Nephron progenitor cell (in vitro differentiated cells): ENCODE results near the gene LPCAT4.
"Not testable (repeated sequence)": the region's sequence is repeated elsewhere in the genome, so short reads cannot be mapped to it uniquely, and the experiment has no call there.

Source experiments
- DNase-seq: peaks from one replicate; pipeline ENCODE4 v3.0.0; 2021
- H3K27ac Mint-ChIP-seq: 2 replicates; pipeline ENCODE4 v1.8.0; 2021; ENCODE audit warnings: mild to moderate bottlenecking, moderate library complexity, mixed read lengths
- H3K27me3 Mint-ChIP-seq: 2 replicates; pipeline ENCODE4 v1.8.0; 2021; ENCODE audit warnings: mild to moderate bottlenecking, low read depth, mixed read lengths; ENCODE audit not compliant: poor library complexity
- H3K36me3 Mint-ChIP-seq: 2 replicates; pipeline ENCODE4 v1.8.0; 2021; ENCODE audit warnings: low read depth, mixed read lengths
- H3K4me1 Mint-ChIP-seq: 2 replicates; pipeline ENCODE4 v1.8.0; 2021; ENCODE audit warnings: mixed read lengths
- H3K4me3 Mint-ChIP-seq: 2 replicates; pipeline ENCODE4 v1.8.0; 2021; ENCODE audit warnings: mild to moderate bottlenecking, moderate library complexity, mixed read lengths
- H3K9me3 Mint-ChIP-seq: 2 replicates; pipeline ENCODE4 v1.8.0; 2021; ENCODE audit warnings: mild to moderate bottlenecking, moderate library complexity, mixed read lengths
- TF ChIP-seq, protein P1 (sequence below): fragments of 200-600 bp; sonication (generic); IDR thresholded peaks from 2 replicates; pipeline ENCODE4 v1.5.0; 2021; ENCODE audit warnings: antibody characterized with exemption

The LPCAT4 gene

DNA sequence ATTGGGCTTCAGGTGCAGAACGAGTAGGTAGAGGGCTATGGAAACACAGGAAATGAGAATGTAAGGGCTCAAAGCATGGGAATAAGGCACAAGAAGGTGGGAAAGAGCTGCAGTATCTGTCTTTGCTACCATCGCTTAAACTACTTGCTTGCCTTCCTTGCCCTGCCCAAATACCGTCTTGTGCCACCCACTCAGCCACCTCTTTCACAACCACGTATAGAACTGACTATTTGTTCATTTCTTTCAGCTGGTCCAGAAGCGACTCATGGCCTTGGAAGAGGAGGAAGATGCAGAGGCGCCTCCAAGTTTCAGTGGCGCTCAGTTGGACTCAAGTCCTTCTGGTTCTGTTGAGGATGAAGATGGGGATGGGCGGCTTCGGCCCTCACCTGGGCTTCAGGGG is 11.8 kb downstream of the LPCAT4 start:
- Mint-ChIP-seq H3K27me3 (peaks cover 3% of the 10 kb centered on the region), H3K4me1 (peaks cover 8% of the 10 kb centered on the region), H3K36me3 (peaks cover 36% of the 10 kb centered on the region), H3K4me3 (no peak overlapping the region), H3K27ac (no peak overlapping the region), H3K9me3 (no peaks in the 10 kb centered on the region)
- TF ChIP-seq, protein P1, sequence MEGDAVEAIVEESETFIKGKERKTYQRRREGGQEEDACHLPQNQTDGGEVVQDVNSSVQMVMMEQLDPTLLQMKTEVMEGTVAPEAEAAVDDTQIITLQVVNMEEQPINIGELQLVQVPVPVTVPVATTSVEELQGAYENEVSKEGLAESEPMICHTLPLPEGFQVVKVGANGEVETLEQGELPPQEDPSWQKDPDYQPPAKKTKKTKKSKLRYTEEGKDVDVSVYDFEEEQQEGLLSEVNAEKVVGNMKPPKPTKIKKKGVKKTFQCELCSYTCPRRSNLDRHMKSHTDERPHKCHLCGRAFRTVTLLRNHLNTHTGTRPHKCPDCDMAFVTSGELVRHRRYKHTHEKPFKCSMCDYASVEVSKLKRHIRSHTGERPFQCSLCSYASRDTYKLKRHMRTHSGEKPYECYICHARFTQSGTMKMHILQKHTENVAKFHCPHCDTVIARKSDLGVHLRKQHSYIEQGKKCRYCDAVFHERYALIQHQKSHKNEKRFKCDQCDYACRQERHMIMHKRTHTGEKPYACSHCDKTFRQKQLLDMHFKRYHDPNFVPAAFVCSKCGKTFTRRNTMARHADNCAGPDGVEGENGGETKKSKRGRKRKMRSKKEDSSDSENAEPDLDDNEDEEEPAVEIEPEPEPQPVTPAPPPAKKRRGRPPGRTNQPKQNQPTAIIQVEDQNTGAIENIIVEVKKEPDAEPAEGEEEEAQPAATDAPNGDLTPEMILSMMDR = no peak
- no peak for DNase-seq

DNA sequence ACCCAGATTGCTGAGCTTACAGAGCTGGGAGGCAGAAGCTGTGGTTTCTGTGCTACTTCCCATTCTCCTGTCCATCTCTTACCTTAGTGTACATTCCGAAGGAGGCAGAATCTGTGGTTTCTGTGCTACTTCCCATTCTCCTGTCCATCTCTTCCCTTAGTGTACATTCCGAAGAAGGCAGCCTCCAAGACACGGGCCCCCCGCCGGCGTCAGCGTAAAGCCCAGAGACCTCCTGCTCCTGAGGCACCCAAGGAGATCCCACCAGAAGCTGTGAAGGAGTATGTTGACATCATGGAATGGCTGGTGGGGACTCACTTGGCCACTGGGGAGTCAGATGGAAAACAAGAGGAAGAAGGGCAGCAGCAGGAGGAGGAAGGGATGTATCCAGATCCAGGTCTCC is 12.7 kb downstream of the LPCAT4 start:
- H3K27ac Mint-ChIP-seq = no peak overlapping the region
- no peak overlapping the region for H3K4me3 Mint-ChIP-seq
- peaks cover 12% of the 10 kb centered on the region for H3K4me1 Mint-ChIP-seq
- H3K9me3 Mint-ChIP-seq = no peaks in the 10 kb centered on the region
- DNase-seq = no peak
- H3K27me3 Mint-ChIP-seq = peaks cover 3% of the 10 kb centered on the region
- peaks cover 35% of the 10 kb centered on the region for H3K36me3 Mint-ChIP-seq
- TF ChIP-seq, protein P1 = no peak

DNA sequence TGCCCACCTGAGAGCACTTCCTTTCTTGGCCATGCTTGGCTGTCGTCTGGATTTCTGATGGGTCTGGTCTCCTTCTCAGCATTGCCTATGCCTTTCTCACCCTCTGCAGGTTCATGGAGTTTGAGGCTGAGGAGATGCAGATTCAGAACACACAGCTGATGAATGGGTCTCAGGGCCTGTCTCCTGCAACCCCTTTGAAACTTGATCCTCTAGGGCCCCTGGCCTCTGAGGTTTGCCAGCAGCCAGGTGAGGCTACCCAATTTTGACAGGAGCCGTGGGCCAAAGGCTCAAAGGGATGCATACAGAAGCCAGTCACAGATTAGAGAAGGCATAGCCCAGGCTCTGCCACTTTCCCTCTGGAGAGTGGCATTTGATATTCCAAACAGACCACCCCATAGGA is 13.4 kb downstream of the LPCAT4 start:
- H3K4me1 Mint-ChIP-seq = peaks cover 12% of the 10 kb centered on the region
- no peaks in the 10 kb centered on the region for H3K27me3 Mint-ChIP-seq
- no peaks in the 10 kb centered on the region for H3K9me3 Mint-ChIP-seq
- no peak for DNase-seq
- H3K4me3 Mint-ChIP-seq = no peak overlapping the region
- TF ChIP-seq, protein P1 = no peak
- H3K36me3 Mint-ChIP-seq = peaks cover 29% of the 10 kb centered on the region
- peak overlapping the region; percentile 71 for H3K27ac Mint-ChIP-seq

DNA sequence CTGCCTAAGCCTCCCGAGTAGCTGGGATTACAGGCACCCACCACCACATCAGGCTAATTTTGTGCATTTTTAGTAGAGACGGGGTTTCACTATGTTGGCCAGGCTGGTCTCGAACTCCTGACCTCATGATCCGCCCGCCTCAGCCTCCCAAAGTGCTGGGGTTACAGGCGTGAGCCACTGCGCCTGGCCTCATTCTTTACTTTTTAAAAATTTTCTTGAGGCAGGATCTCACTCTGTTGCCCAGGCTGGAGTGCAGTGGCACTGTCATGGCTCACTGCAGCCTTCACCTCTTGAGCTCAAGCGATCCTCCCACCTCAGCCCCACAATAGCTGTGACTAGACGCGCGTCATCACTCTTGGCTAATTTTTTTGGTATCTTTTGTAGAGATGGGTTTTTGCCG is 14.0 kb downstream of the LPCAT4 start:
- Mint-ChIP-seq H3K36me3 (peaks cover 25% of the 10 kb centered on the region), H3K4me1 (peaks cover 12% of the 10 kb centered on the region), H3K27ac (peak overlapping the region; percentile 71)
- not testable (repeated sequence) for H3K27me3 Mint-ChIP-seq, H3K4me3 Mint-ChIP-seq, H3K9me3 Mint-ChIP-seq, DNase-seq

DNA sequence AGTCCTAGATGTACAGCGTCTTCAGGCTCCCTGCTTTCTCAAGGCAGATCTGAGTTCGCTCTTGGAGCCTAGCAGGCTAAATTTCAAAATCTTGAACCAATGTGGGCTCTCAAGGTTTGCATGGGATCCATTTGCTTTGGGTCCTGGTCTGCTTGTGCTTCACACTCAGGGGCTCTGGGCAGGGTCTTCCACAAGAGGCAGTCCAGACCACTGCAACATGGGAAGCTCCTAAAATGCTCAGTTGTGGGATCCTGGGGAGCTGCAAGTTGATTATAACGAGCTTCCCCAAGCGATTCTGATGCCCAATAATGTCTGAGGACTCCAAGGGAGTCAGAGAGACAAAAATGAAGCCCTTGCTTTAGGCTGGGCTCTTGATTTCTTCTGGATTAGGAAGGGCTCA is 17.2 kb downstream of the LPCAT4 start:
- Mint-ChIP-seq H3K9me3 (no peaks in the 10 kb centered on the region), H3K27me3 (peaks cover 5% of the 10 kb centered on the region), H3K4me3 (no peak overlapping the region), H3K27ac (no peak overlapping the region), H3K36me3 (peaks cover 13% of the 10 kb centered on the region), H3K4me1 (peaks cover 12% of the 10 kb centered on the region)
- TF ChIP-seq, protein P1 = no peak
- no peak for DNase-seq

DNA sequence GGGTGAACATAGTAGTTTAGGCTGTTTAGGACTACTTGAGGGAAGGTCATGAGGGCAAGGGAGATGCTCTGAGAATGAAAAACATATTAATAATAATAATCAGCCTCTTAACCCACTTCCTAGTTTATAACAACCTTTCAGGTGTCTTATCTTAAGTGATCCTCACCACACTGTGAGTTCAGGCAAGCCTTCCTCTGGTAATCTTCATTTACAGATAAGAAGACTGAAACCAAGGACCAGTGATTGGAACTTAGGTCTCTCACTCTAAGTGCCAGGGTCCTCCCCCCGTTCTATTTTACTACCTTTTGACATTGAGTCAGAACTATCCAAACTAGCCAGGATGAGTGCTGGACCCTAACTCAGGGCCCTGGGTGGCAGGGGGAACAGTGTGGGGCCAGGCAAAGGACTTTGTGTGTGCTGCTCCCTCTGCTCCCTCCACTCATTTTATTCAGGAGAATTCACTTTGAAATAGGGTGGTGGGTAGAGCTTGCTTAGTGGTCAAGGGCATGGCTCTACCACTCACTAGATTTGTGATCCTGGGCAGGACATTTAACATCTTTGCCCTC is 18.2 kb downstream of the LPCAT4 start:
- H3K4me3 Mint-ChIP-seq = no peak overlapping the region
- peaks cover 11% of the 10 kb centered on the region for H3K27me3 Mint-ChIP-seq
- H3K36me3 Mint-ChIP-seq = peaks cover 6% of the 10 kb centered on the region
- H3K4me1 Mint-ChIP-seq = peaks cover 11% of the 10 kb centered on the region
- DNase-seq = no peak
- H3K27ac Mint-ChIP-seq = no peak overlapping the region
- H3K9me3 Mint-ChIP-seq = no peaks in the 10 kb centered on the region
- TF ChIP-seq, protein P1 = no peak
